ENCODE data around the gene GRIK2.

DNA sequence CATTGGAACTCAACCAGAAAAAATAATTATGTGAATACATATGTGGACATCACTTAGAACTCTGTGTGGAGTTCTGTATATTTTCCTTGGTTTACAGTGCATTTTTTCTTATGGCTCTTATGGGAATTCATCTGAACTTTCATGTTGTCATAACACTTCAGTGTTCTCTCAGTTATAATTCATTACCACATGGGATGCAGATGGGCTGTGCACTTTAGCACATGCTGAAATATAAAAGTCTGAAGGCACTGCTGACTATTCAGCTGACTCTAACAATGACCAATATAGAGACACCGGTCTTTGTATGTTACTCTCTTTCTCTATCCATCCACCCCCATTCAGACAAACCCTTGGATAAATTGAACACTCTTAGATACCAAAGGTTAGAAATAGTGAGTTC, 29.3 kb downstream of the GRIK2 start:
- TF ChIP-seq, protein P1, sequence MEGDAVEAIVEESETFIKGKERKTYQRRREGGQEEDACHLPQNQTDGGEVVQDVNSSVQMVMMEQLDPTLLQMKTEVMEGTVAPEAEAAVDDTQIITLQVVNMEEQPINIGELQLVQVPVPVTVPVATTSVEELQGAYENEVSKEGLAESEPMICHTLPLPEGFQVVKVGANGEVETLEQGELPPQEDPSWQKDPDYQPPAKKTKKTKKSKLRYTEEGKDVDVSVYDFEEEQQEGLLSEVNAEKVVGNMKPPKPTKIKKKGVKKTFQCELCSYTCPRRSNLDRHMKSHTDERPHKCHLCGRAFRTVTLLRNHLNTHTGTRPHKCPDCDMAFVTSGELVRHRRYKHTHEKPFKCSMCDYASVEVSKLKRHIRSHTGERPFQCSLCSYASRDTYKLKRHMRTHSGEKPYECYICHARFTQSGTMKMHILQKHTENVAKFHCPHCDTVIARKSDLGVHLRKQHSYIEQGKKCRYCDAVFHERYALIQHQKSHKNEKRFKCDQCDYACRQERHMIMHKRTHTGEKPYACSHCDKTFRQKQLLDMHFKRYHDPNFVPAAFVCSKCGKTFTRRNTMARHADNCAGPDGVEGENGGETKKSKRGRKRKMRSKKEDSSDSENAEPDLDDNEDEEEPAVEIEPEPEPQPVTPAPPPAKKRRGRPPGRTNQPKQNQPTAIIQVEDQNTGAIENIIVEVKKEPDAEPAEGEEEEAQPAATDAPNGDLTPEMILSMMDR (IDR thresholded peaks at IDR 0.05) = no peak
- no peak for TF ChIP-seq POLR2A (IDR thresholded peaks at IDR 0.05)

All from heart left ventricle (tissue), 13 donors.